Tibial nerve (tissue), 4 donors: ENCODE data around the gene MYOD1. TPM values are rescaled to one million over a fixed set of nuclear protein-coding genes. Genes with fewer than 3 reads are reported as not detected.

Source experiments
- DNase-seq, 2 donors: peaks; one replicate each; pipeline ENCODE4 v3.0.0-alpha.2; 2019; ENCODE audit warnings: low spot score in 2 of 2
- H3K27ac ChIP-seq, 4 donors: fragments of 200-600 bp; sonication (generic) in 3 of 4; one replicate each; pipeline ENCODE4 v1.5.1; 2017 to 2019; ENCODE audit warnings: mild to moderate bottlenecking in 1 of 4
- H3K27me3 ChIP-seq, 2 donors: fragments of 200-600 bp; sonication (generic) in 1 of 2; one replicate each; pipeline versions ENCODE4 v1.5.1 to v1.6.0; 2017 to 2019
- H3K36me3 ChIP-seq, 3 donors: fragments of 200-600 bp; sonication (generic); one replicate each; pipeline ENCODE4 v1.5.1; 2018 to 2019
- H3K4me1 ChIP-seq, 4 donors: fragments of 200-600 bp; sonication (generic) in 3 of 4; one replicate each; pipeline ENCODE4 v1.5.1; 2017 to 2019
- H3K4me3 ChIP-seq, 4 donors: fragments of 200-600 bp; sonication (generic) in 3 of 4; one replicate each; pipeline ENCODE4 v1.5.1; 2017 to 2019; ENCODE audit warnings: mild to moderate bottlenecking in 1 of 4, moderate library complexity in 1 of 4
- H3K9me3 ChIP-seq, 4 donors: fragments of 200-600 bp; sonication (generic) in 3 of 4; one replicate each; pipeline ENCODE4 v1.5.1; 2017 to 2019
- EP300 ChIP-seq, 2 donors: sonication (generic); formaldehyde crosslinking; IDR thresholded peaks; one replicate each; pipeline ENCODE4 v1.6.1; 2017; ENCODE audit warnings: antibody characterized with exemption in 2 of 2, mild to moderate bottlenecking in 1 of 2
- POLR2A ChIP-seq, 2 donors: fragments of 450-650 bp; IDR thresholded peaks; one replicate each; pipeline ENCODE4 v1.6.1; 2017; ENCODE audit warnings: antibody characterized with exemption in 2 of 2, mild to moderate bottlenecking in 2 of 2, moderate library complexity in 2 of 2
- WGBS, 2 donors: methylation state at CpG; one replicate each; pipeline ENCODE4 v1.1.5; 2018; 5-methylcytosine and 5-hydroxymethylcytosine counted together
- total RNA-seq, 4 donors: library from RNA; depleted of rRNA; stranded (reverse); fragments of >200 nt; gene quantifications; one replicate each; pipeline ENCODE4 v1.1.0, GENCODE V29; 2016
- TF ChIP-seq, protein P1 (sequence below), 5 experiments: fragments of 200-600 bp in 3 of 5; fragments of 450-650 bp in 2 of 5; sonication (generic) in 3 of 5; IDR thresholded peaks; one replicate each; pipeline ENCODE4 v1.5.1; 2016 to 2019; ENCODE audit warnings: antibody characterized with exemption in 5 of 5, mild to moderate bottlenecking in 3 of 5, moderate library complexity in 2 of 5

The MYOD1 gene
- total RNA-seq, 4 donors from 2014 or later, result not detected

GRCh38 chr11:17770917-17771316 lies 51.5 kb downstream of the MYOD1 start:
- H3K36me3 ChIP-seq, result no peaks in the 10 kb centered on the region
- H3K27me3 ChIP-seq, result no peaks in the 10 kb centered on the region
- H3K9me3 ChIP-seq, result peaks cover 0 to 9% (median 0%) of the 10 kb centered on the region in 4 donors
- H3K4me1 ChIP-seq, result no peaks in the 10 kb centered on the region
- DNase-seq, result no peak
- H3K27ac ChIP-seq, result no peak overlapping the region
- H3K4me3 ChIP-seq, result no peak overlapping the region
- TF ChIP-seq, protein P1, sequence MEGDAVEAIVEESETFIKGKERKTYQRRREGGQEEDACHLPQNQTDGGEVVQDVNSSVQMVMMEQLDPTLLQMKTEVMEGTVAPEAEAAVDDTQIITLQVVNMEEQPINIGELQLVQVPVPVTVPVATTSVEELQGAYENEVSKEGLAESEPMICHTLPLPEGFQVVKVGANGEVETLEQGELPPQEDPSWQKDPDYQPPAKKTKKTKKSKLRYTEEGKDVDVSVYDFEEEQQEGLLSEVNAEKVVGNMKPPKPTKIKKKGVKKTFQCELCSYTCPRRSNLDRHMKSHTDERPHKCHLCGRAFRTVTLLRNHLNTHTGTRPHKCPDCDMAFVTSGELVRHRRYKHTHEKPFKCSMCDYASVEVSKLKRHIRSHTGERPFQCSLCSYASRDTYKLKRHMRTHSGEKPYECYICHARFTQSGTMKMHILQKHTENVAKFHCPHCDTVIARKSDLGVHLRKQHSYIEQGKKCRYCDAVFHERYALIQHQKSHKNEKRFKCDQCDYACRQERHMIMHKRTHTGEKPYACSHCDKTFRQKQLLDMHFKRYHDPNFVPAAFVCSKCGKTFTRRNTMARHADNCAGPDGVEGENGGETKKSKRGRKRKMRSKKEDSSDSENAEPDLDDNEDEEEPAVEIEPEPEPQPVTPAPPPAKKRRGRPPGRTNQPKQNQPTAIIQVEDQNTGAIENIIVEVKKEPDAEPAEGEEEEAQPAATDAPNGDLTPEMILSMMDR (IDR thresholded peaks at IDR 0.05), result no peak
- TF ChIP-seq POLR2A (IDR thresholded peaks at IDR 0.05) (no peak), EP300 (IDR thresholded peaks at IDR 0.05) (no peak)

- H3K27ac ChIP-seq, result no peak overlapping the region
- TF ChIP-seq EP300 (IDR thresholded peaks at IDR 0.05), result no peak
- TF ChIP-seq POLR2A (IDR thresholded peaks at IDR 0.05), result no peak
- TF ChIP-seq, protein P1 (IDR thresholded peaks at IDR 0.05), result no peak
- DNase-seq, result no peak
- no peak overlapping the region for H3K4me3 ChIP-seq
- WGBS, 2 donors, result 92% methylated on average over 17 of the region's 17 CpGs
- no peaks in the 10 kb centered on the region for H3K36me3 ChIP-seq
- no peaks in the 10 kb centered on the region for H3K4me1 ChIP-seq
- H3K9me3 ChIP-seq, result peaks cover 0 to 9% (median 0%) of the 10 kb centered on the region in 4 donors
- H3K27me3 ChIP-seq, result no peaks in the 10 kb centered on the region
Measured at GRCh38 chr11:17771415-17771814, 52.0 kb downstream of the MYOD1 start.

Other genes starting within 250 kb of the MYOD1 start
- gene ABCC8, start 242.7 kb upstream of the MYOD1 start, total RNA-seq, result 1 to 10 TPM; 1.3 to 8.6 (median 5.1) TPM
- gene USH1C, start 175.2 kb upstream of the MYOD1 start, total RNA-seq, result not detected
- gene OTOG, start 172.3 kb upstream of the MYOD1 start, total RNA-seq, result not detected
- not detected for gene KCNC1, start 15.2 kb downstream of the MYOD1 start, total RNA-seq